GM03348 (cell line): Measurements from ENCODE around the gene LRRC70.
"Not testable (repeated sequence)": the region's sequence is repeated elsewhere in the genome, so short reads cannot be mapped to it uniquely, and the experiment has no call there.

Experiments used
- DNase-seq: peaks from one replicate; pipeline ENCODE4 v3.0.0; 2012; ENCODE audit warnings: low spot score

The LRRC70 gene

GRCh38 chr5:62578540-62578939 is at the start of gene LRRC70:
TSS of gene LRRC70 (plus strand) at chr5:62578819. CDS start at chr5:62579439, 620 bp downstream.
- DNase-seq = no peak

DNA sequence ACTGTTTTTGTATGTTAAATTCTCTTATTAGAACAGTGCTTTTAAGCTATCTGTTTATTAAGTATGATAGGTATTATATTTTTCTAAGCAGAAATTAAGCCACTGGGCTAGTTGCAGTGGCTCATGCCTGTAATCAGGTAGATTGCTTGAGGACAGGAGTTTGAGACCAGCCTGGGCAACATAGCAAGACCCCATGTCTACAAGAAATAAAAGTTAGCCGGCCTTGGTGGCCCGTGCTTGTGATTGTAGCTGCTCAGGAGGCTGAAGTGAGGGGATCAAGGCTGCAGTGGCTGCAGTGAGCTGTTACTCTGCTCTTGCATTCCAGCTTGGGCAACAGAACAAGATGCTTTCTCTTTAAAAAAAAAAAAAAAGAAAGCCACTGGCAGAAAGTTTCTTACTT is 45.0 kb upstream of the LRRC70 start:
- DNase-seq = no peak

DNA sequence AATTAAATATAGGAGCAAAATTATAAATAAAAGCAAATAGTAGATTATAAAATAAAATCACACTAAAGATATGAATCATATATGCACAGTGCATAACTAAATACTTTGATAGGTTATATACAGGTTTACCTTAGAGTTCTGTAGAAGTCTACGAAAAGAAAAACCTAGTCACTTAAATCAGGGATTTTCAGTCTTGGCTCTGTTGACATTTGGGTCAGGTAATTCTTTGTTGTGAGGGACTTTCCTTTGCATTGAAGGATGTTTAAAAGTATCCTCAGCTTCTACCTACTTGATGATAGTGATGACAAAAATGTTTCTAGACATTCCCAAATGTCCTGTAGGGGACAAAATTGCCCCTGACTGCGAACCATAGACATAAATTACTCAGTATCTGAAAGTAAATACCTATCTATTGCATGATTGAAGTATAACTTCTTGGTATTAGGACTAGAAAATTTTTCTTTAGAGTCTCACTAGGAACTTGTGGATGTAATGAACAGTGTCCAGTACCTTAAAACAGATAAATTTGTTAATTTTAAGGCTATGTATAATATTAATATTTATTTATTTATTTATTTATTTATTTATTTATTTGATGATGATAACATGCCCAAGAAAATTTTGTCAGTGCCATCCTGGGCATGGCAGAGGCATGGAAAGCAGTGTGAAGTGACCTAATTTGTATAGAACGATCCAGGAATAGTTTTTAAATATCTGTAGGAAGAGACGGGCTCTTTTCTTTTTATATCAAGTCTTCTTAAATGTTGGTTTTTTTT is 44.0 kb upstream of the LRRC70 start:
- DNase-seq = no peak

GRCh38 chr5:62536232-62536631 is 42.4 kb upstream of the LRRC70 start:
- DNase-seq = no peak

DNA sequence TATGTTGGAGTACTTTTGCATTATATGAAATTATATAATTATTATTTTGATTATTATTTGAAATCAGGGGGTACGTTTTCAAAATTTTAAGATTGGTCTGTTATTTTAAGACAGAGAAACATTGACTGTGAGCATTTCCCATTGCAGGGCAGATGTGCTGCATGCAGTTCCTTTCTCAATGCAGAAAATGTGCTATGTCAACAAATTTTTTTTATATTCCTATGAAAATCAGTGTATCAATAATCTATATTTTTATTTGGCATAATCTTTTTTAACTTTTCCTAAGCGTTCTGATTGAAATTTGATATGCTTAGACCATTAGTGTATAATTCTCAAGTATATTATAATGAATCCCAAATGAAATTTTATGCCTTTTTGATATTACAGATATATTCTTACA is 41.8 kb upstream of the LRRC70 start:
- no peak for DNase-seq

DNA sequence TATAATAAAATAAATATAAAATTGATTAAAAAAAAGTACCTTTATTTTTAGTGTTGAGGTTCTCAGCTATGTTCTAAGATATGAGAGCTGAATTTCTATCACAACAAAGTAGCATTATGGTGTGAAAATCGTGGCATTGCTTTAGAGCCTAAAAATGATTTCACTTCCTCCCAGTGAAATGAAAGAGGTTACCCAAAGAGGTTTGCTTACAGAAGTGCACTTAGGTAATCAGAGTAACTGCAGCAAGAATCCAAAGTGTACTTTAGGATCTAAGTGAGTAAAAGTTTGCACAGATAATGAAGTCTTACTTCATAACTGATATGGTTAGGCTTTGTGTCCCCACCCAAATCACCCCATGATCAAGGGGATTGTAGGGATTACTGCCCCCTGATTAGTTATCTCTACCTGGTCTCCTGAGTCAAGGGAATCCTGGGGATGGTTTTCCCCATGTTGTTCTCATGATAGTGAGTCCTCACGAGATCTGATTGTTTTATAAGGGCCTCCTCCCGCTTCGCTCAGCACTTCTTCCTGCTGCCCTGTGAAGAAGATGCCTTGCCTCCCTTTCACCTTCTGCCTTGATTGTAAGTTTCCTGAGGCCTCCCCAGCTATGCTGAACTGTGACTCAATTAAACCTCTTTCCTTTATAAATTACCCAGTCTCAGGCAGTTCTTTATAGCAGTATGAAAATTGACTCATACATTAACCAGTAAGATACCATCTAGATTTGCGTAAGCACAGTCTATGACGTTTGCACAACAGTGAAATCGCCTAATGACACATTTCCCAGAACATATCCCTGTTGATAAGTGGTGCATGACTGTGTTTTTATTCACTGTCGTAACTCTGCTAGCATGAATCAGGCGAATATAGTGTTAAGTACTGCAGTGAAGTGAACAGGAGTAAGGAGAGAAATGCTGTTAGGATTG is 40.3 kb upstream of the LRRC70 start:
- no peak for DNase-seq

DNA sequence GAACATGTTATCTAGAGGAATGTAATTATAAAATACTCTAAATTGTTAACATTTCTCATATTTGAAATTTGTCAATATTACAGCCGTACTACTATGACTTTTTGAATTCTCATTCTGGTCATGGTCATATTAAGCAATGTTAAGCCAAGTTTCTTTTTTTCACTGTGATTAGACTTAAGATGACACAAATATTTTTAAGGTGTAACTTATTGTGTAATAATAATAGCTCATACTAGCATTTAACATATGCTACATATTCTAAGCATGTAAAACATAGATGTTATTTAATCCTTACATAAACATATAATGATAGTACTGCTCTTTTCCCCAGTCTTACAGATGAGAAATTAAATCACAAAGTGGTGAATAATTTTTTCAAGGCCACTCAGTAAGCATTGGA is 35.9 kb upstream of the LRRC70 start:
- no peak for DNase-seq

DNA sequence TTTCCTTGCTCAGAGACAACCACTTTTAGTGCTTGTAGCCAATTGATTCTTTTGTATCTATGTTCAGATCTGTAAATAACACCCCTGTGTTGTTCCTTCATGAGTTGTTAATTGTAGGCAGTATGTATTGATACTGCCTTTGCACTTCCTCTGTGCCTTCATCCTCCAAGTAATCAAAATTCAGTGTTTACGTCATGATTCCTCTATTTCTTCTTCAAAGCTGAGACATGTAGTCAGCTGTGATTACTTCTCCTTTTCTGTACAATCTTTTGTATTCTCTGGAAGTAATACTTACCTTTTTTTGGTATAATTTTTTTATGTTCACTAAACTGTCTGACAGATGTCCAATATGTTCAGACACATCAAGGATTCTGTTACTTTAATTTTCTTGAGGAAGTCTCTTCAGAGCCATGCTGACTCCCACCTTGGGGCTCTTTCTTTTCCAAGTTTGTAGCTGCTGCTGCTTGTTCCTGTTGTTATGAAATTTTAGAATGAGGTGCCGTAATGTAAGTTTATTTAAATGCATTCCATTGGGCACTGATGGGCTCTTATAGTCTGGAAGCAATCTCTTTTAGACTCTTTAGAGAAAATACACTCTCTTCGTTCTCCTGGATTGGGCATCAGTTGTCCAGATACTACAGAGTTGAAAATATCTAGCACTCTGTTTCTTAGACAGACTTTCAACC is 30.5 kb upstream of the LRRC70 start:
- DNase-seq = no peak

- no peak for DNase-seq
Observed at GRCh38 chr5:62550103-62550502, 28.5 kb upstream of the LRRC70 start.

GRCh38 chr5:62555930-62556329 is 22.7 kb upstream of the LRRC70 start:
- DNase-seq = no peak

DNA sequence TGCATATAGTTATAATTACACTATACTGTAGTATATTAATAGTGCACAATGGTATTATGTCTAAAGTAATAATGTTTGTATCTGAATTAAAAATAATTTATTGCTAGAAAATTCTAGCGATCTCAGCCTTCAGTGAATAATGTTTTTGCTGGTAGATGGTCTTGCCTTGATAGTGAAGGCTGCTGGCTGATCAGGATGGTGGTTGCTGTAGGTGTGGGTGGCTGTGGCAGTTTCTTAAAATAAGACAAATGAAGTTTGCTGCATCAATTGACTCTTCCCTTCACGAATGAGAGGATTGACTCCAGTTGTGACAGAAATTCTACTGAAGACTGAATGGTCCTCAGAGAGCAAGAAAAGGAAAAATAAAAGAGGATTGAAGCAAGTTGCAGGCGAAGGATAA is 19.7 kb upstream of the LRRC70 start:
- DNase-seq = no peak

DNA sequence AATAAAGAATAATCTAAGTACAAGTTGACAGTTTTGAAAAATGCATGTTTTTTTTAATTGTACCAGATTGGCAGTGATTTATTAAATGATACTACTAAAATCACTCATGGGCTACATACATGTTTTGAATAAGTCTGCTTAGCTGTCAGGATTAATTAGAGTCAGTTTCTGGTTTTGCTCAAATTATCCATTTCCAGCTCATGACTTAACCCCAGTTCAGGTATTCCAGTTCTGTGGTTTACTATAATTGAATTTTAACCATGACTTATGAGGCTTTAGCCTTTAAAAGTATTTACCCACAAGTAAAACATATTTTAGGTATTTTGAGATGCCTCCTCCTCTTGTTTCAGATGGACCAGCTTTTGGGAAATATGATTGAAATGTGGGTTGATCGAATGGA is 17.8 kb upstream of the LRRC70 start:
- DNase-seq = no peak

- DNase-seq = no peak
Observed at GRCh38 chr5:62561896-62562295, 16.7 kb upstream of the LRRC70 start.

GRCh38 chr5:62562867-62563266 is 15.8 kb upstream of the LRRC70 start:
- no peak for DNase-seq

GRCh38 chr5:62564101-62564500 is 14.5 kb upstream of the LRRC70 start:
- DNase-seq = no peak

DNA sequence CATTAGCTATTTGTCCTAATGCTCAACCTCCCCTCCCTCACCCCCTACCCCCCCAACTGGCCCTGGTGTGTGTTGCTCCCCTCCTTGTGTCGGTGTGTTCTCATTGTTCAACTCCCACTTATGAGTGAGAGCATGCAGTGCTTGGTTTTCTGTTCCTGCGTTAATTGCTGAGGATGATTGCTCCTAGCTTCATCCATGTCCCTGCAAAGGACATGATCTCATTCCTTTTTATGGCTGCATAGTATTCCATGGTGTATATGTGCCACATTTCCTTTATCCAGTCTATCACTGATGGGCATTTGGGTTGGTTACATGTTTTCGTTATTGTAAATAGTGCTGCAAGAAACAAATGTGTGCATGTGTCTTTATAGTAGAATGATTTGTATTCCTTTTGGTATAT is 12.9 kb upstream of the LRRC70 start:
- DNase-seq = not testable (repeated sequence)

- no peak for DNase-seq
Observed at GRCh38 chr5:62568143-62568542, 10.5 kb upstream of the LRRC70 start.

GRCh38 chr5:62568800-62569432 is 9.7 kb upstream of the LRRC70 start:
- no peak for DNase-seq

GRCh38 chr5:62569470-62569869 is 9.1 kb upstream of the LRRC70 start:
- DNase-seq = no peak

GRCh38 chr5:62572918-62573514 is 5.6 kb upstream of the LRRC70 start:
- DNase-seq = no peak

GRCh38 chr5:62574599-62574998 is 4.0 kb upstream of the LRRC70 start:
- no peak for DNase-seq

DNA sequence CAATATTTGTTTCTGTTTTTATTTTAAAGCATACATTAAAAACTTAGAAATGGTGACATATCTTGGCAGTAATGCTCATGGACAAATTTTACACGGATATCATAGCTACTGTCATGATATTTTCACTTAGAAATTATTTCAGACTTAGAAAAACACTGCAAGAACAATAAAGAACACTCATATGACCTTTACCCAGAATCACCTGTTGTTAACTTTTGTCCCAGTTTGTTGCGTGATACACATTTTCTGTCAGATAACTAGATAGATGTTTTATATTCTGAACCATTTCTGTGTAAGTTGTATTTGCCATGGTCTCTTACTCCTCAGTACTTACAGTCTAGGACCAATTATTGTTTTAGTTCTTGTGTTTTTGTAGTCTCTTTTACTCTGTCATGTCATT is 3.6 kb upstream of the LRRC70 start:
- DNase-seq = no peak
